Uterus (tissue), 4 donors: ENCODE data around the gene FAM221B. TPM values are rescaled to one million over a fixed set of nuclear protein-coding genes. Genes with fewer than 3 reads are reported as not detected.

ENCODE experiments used
- DNase-seq, 2 donors: peaks; one replicate each; pipeline ENCODE4 v3.0.0-alpha.2; 2019 to 2020
- H3K27ac ChIP-seq, 2 donors: fragments of 200-600 bp; sonication (generic); 1 replicate in 1 of 2; 2 replicates in 1 of 2; pipeline ENCODE4 v1.5.1; 2016 to 2018
- H3K27me3 ChIP-seq, 2 donors: fragments of 200-600 bp; sonication (generic); one replicate each; pipeline ENCODE4 v1.5.1; 2018 to 2019; ENCODE audit warnings: control low read depth in 1 of 2
- H3K36me3 ChIP-seq, 2 donors: fragments of 200-600 bp; sonication (generic); one replicate each; pipeline ENCODE4 v1.5.1; 2019; ENCODE audit warnings: control low read depth in 1 of 2
- H3K4me1 ChIP-seq, 2 donors: fragments of 200-600 bp; sonication (generic); one replicate each; pipeline ENCODE4 v1.5.1; 2018 to 2019; ENCODE audit warnings: control low read depth in 1 of 2
- H3K4me3 ChIP-seq, 2 donors: fragments of 200-600 bp; sonication (generic); 1 replicate in 1 of 2; 2 replicates in 1 of 2; pipeline ENCODE4 v1.5.1; 2018 to 2019; ENCODE audit warnings: mild to moderate bottlenecking in 1 of 2
- H3K9me3 ChIP-seq, 2 donors: fragments of 200-600 bp; sonication (generic); one replicate each; pipeline ENCODE4 v1.5.1; 2019; ENCODE audit warnings: control low read depth in 1 of 2
- POLR2A ChIP-seq, 2 donors: fragments of 450-650 bp; IDR thresholded peaks; one replicate each; pipeline ENCODE4 v1.6.1; 2016; ENCODE audit warnings: antibody characterized with exemption in 2 of 2, mild to moderate bottlenecking in 1 of 2, moderate library complexity in 1 of 2
- intact Hi-C: fragments of 100-400 bp; cut with DNase I; formaldehyde crosslinking; loops from one replicate; pipeline ENCODE4 v1.15.1; 2023; ENCODE audit warnings: low total_unique reads
- total RNA-seq, 4 donors: library from RNA; depleted of rRNA in 3 of 4; stranded (reverse); fragments of >200 nt in 3 of 4; gene quantifications; one replicate each; pipeline versions ENCODE4 v1.1.0 to v1.2.4, GENCODE V29; 2014 to 2023
- TF ChIP-seq, protein P1 (sequence below), 4 experiments: fragments of 200-600 bp in 2 of 4; fragments of 450-650 bp in 2 of 4; sonication (generic) in 2 of 4; IDR thresholded peaks; one replicate each; pipeline ENCODE4 v1.5.1; 2016 to 2019; ENCODE audit warnings: antibody characterized with exemption in 4 of 4, mild to moderate bottlenecking in 2 of 4, moderate library complexity in 1 of 4
- donor health status: DM: yes; HTN: yes; CAD: no.

Gene FAM221B
- total RNA-seq, 4 donors from 2014 or later: not detected

DNA sequence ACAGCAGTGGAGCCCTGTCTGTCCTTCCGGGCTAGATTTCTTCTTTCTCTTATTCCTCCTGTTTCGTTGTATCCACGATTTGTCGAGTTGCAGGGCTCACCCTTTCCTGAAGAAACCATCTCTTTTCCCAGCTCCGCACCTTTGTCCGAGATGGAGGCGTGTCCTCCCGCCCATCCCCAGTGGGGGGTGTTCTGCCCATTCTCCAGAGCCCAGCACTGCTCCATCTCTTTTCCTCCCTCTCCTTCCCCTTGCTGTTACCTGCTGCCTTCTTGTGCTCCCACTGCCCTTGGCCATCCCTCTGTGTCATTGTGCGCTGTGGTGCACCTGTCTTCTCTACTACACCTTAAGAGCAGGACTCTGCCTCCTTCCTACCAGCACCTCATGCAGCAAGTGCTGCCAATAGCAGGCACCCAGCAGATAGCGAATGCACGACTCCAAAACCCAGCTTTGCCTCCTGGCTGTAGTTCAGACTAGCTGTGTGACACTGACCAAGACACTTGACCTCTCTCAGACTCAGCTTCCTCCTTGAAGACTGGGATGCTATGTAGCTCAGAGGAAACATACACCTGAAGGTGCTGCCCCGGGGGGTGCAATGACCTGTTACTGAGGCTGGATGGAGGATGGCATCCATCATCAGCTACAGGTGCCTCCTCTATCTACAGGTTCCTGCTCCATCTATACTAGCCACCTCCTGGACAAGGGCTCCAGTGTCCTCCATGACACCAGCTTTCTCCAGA is 32.8 kb upstream of the FAM221B start:
- H3K27ac ChIP-seq: no peak overlapping the region
- intact Hi-C loops: no loop called here
- no peaks in the 10 kb centered on the region for H3K4me1 ChIP-seq

GRCh38 chr9:35859990-35860339 is 31.4 kb upstream of the FAM221B start:
- no peak for DNase-seq
- no peaks in the 10 kb centered on the region for H3K9me3 ChIP-seq
- no peak overlapping the region for H3K27ac ChIP-seq
- no peaks in the 10 kb centered on the region for H3K36me3 ChIP-seq
- no peaks in the 10 kb centered on the region for H3K4me1 ChIP-seq
- H3K27me3 ChIP-seq: no peaks in the 10 kb centered on the region
- no peak overlapping the region for H3K4me3 ChIP-seq
- intact Hi-C loops: no loop called here
- TF ChIP-seq POLR2A (IDR thresholded peaks at IDR 0.05): no peak
- TF ChIP-seq, protein P1, sequence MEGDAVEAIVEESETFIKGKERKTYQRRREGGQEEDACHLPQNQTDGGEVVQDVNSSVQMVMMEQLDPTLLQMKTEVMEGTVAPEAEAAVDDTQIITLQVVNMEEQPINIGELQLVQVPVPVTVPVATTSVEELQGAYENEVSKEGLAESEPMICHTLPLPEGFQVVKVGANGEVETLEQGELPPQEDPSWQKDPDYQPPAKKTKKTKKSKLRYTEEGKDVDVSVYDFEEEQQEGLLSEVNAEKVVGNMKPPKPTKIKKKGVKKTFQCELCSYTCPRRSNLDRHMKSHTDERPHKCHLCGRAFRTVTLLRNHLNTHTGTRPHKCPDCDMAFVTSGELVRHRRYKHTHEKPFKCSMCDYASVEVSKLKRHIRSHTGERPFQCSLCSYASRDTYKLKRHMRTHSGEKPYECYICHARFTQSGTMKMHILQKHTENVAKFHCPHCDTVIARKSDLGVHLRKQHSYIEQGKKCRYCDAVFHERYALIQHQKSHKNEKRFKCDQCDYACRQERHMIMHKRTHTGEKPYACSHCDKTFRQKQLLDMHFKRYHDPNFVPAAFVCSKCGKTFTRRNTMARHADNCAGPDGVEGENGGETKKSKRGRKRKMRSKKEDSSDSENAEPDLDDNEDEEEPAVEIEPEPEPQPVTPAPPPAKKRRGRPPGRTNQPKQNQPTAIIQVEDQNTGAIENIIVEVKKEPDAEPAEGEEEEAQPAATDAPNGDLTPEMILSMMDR (IDR thresholded peaks at IDR 0.05): no peak

More for the DNA sequence above, 32.8 kb upstream of the FAM221B start:
- H3K9me3 ChIP-seq: no peaks in the 10 kb centered on the region
- TF ChIP-seq, protein P1 (IDR thresholded peaks at IDR 0.05): no peak
- TF ChIP-seq POLR2A (IDR thresholded peaks at IDR 0.05): no peak
- DNase-seq: no peak
- no peaks in the 10 kb centered on the region for H3K36me3 ChIP-seq
- no peaks in the 10 kb centered on the region for H3K27me3 ChIP-seq
- H3K4me3 ChIP-seq: no peak overlapping the region

DNA sequence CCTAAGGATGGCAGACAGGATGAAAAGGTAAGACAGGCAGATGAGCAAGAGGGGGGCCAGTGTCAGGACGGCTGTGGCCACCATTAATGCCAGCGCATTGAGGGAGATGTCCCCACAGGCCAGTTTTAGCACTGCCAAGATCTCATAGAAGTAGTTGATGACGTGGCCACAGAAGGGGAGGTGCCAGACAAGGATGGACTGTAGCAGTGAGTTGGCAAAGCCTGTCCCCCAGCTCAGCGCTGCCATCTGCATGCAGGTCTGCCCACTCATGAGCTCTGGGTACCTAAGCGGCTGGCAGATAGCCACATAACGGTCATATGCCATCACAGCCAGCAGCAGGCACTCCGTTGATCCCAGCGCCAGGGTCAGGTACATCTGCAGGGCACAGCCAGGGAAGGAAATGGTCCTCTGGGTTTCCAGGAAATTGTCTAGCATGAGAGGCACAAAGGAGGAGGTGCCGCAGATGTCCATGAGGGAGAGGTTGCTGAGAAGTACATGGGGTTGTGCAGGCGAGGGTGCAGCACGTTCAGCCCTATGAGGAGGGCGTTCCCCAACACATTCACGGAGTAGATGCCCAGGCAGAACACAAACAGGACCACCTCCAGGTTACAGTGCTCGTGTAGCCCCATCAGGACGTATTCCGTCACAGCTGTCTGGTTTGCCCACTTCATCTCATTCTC is 30.9 kb upstream of the FAM221B start:
- no peak for DNase-seq
- TF ChIP-seq POLR2A (IDR thresholded peaks at IDR 0.05): no peak
- TF ChIP-seq, protein P1 (IDR thresholded peaks at IDR 0.05): no peak
- intact Hi-C loops: no loop called here

DNA sequence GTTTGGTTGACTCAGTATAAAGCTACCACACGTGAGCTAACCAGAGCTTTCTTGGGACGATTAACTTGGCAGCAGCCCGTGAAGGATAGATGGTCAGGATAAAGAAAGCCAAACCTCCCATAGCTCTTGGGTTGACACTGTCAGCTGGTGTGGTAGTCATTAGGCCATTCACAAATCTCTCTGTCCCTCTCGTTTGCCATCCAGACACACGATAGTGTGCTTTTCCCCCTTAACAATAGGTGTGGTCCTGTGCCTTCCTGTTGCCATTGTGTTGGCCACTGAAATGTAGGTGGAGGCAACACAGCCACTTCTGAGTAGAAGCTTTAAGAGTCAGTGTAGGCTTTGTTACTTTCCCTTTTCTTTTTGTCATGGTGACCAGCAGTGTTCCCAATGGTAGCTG is 29.9 kb upstream of the FAM221B start:
- TF ChIP-seq, protein P1 (IDR thresholded peaks at IDR 0.05): no peak
- TF ChIP-seq POLR2A (IDR thresholded peaks at IDR 0.05): no peak
- intact Hi-C loops: no loop called here
- Histone ChIP-seq H3K36me3 (no peaks in the 10 kb centered on the region), H3K4me1 (no peaks in the 10 kb centered on the region), H3K4me3 (no peak overlapping the region), H3K27me3 (no peaks in the 10 kb centered on the region), H3K27ac (no peak overlapping the region), H3K9me3 (no peaks in the 10 kb centered on the region)
- DNase-seq: no peak

More for the DNA sequence above, 30.9 kb upstream of the FAM221B start:
- Histone ChIP-seq H3K27me3 (no peaks in the 10 kb centered on the region), H3K4me3 (no peak overlapping the region), H3K36me3 (no peaks in the 10 kb centered on the region), H3K4me1 (no peaks in the 10 kb centered on the region), H3K9me3 (no peaks in the 10 kb centered on the region), H3K27ac (no peak overlapping the region)

- no peaks in the 10 kb centered on the region for H3K27me3 ChIP-seq
- no peak for DNase-seq
- intact Hi-C loops: no loop called here
Observed at GRCh38 chr9:35856882-35857281, 28.4 kb upstream of the FAM221B start.

More at GRCh38 chr9:35856882-35857281, 28.4 kb upstream of the FAM221B start:
- no peaks in the 10 kb centered on the region for H3K36me3 ChIP-seq
- no peaks in the 10 kb centered on the region for H3K4me1 ChIP-seq
- H3K4me3 ChIP-seq: no peak overlapping the region
- no peak for TF ChIP-seq POLR2A (IDR thresholded peaks at IDR 0.05)
- TF ChIP-seq, protein P1 (IDR thresholded peaks at IDR 0.05): no peak
- H3K9me3 ChIP-seq: no peaks in the 10 kb centered on the region
- no peak overlapping the region for H3K27ac ChIP-seq
